H1 (cell line): ENCODE results near the gene RIPOR3. TPM values are rescaled to one million over a fixed set of nuclear protein-coding genes. Genes with fewer than 3 reads are reported as not detected.

ENCODE experiments used
- GABPA ChIP-seq: IDR thresholded peaks from 2 replicates; pipeline ENCODE4 v1.6.1; 2011; ENCODE audit warnings: mild to moderate bottlenecking, low read length, moderate library complexity, borderline replicate concordance; ENCODE audit not compliant: insufficient read depth
- NANOG ChIP-seq: IDR thresholded peaks from 2 replicates; pipeline ENCODE4 v1.6.1; 2011; ENCODE audit warnings: low read length, low read depth, mild to moderate bottlenecking, inconsistent platforms; ENCODE audit not compliant: insufficient read depth, poor library complexity, severe bottlenecking
- TAF1 ChIP-seq: IDR thresholded peaks from 2 replicates; pipeline ENCODE4 v1.6.1; 2011; ENCODE audit warnings: mild to moderate bottlenecking, low read depth, low read length
- polyA plus RNA-seq, 7 experiments: library from polyadenylated mRNA; depleted of rRNA in 3 of 7; stranded (reverse) in 5 of 7; unstranded in 2 of 7; fragments of >200 nt in 5 of 7; fragments of 200-250 nt in 2 of 7; gene quantifications; 1 replicate in 5 of 7; 2 replicates in 1 of 7; 4 replicates in 1 of 7; pipeline versions ENCODE4 v1.2.1 to v1.2.3, GENCODE V29; 2011 to 2013; ENCODE audit warnings: missing spikeins in 2 of 7, mixed read lengths in 2 of 7
- total RNA-seq: library from RNA; stranded (reverse); fragmentation: NEBNext Ultra II Directional; extraction: Animal tissue kit (Norgen Biotek cat#: 25700); gene quantifications from 2 replicates; pipeline ENCODE4 v1.2.1, GENCODE V29; 2021

Gene RIPOR3
- total and polyA plus RNA-seq, 2 of the 8 experiments (the other 6 are each of a cell fraction or from before 2014, with no cell fraction given) = 3.6 to 4.5 TPM

GRCh38 chr20:50604451-50604850 is 86.9 kb downstream of the RIPOR3 start (continued):
- TF ChIP-seq NANOG (no peak), TAF1 (no peak), GABPA (no peak)
